ACC112 (cell line): Measurements from ENCODE around the gene SNTG2.

Experiments
- H2AFZ ChIP-seq: fragments of 200-600 bp; sonication (generic); one replicate; pipeline ENCODE4 v1.6.0; 2017; ENCODE audit warnings: antibody characterized with exemption, low read length; ENCODE audit not compliant: unreplicated experiment
- H3K27ac ChIP-seq: fragments of 200-600 bp; sonication (generic); 2 replicates; pipeline ENCODE4 v1.5.1; 2014; ENCODE audit warnings: low read depth, mild to moderate bottlenecking, antibody characterized with exemption, low read length, moderate library complexity
- H3K27me3 ChIP-seq: fragments of 200-600 bp; sonication (generic); 2 replicates; pipeline ENCODE4 v1.6.1; 2014; ENCODE audit warnings: mild to moderate bottlenecking, antibody characterized with exemption, low read length, moderate library complexity, mixed read lengths; ENCODE audit not compliant: insufficient read depth
- H3K36me3 ChIP-seq: fragments of 200-600 bp; sonication (generic); 2 replicates; pipeline ENCODE4 v1.6.1; 2016; ENCODE audit warnings: mild to moderate bottlenecking, antibody characterized with exemption, low read length, moderate library complexity, mixed read lengths; ENCODE audit not compliant: insufficient read depth
- H3K4me1 ChIP-seq: fragments of 200-600 bp; sonication (generic); one replicate; pipeline ENCODE4 v1.6.1; 2016; ENCODE audit warnings: low read length, mixed read lengths; ENCODE audit not compliant: insufficient read depth, unreplicated experiment, control insufficient read depth
- H3K4me3 ChIP-seq: fragments of 200-600 bp; sonication (generic); 2 replicates; pipeline ENCODE4 v1.5.1; 2014; ENCODE audit warnings: mild to moderate bottlenecking, low read depth, low read length
- H3K79me2 ChIP-seq: fragments of 200-600 bp; sonication (generic); one replicate; pipeline ENCODE4 v1.6.0; 2016; ENCODE audit warnings: low read length; ENCODE audit not compliant: control insufficient read depth, unreplicated experiment, insufficient read depth

Gene SNTG2

GRCh38 chr2:1053786-1054185, 103.1 kb downstream of the SNTG2 start:
- Histone ChIP-seq H2AFZ (no peak overlapping the region), H3K79me2 (no peaks in the 10 kb centered on the region), H3K27me3 (no peaks in the 10 kb centered on the region), H3K36me3 (no peaks in the 10 kb centered on the region), H3K27ac (no peak overlapping the region), H3K4me3 (no peak overlapping the region), H3K4me1 (peaks cover 11% of the 10 kb centered on the region)

GRCh38 chr2:1054399-1054798, 103.8 kb downstream of the SNTG2 start:
- Histone ChIP-seq H3K27ac (peak overlapping the region; percentile 47; the same call in 1 of the 2 replicates), H3K4me1 (peaks cover 11% of the 10 kb centered on the region), H3K36me3 (no peaks in the 10 kb centered on the region), H3K27me3 (no peaks in the 10 kb centered on the region), H2AFZ (no peak overlapping the region), H3K4me3 (no peak overlapping the region), H3K79me2 (no peaks in the 10 kb centered on the region)

GRCh38 chr2:1055014-1055595, 104.5 kb downstream of the SNTG2 start:
- peaks cover 11% of the 10 kb centered on the region for H3K4me1 ChIP-seq
- H3K36me3 ChIP-seq = no peaks in the 10 kb centered on the region
- no peaks in the 10 kb centered on the region for H3K27me3 ChIP-seq
- H3K79me2 ChIP-seq = no peaks in the 10 kb centered on the region
- H2AFZ ChIP-seq = no peak overlapping the region
- peak overlapping the region; percentile 47 for H3K27ac ChIP-seq
- H3K4me3 ChIP-seq = no peak overlapping the region

GRCh38 chr2:1060372-1060771, 109.7 kb downstream of the SNTG2 start:
- H3K36me3 ChIP-seq = no peaks in the 10 kb centered on the region
- H2AFZ ChIP-seq = no peak overlapping the region
- no peaks in the 10 kb centered on the region for H3K27me3 ChIP-seq
- H3K4me3 ChIP-seq = no peak overlapping the region
- no peaks in the 10 kb centered on the region for H3K79me2 ChIP-seq
- H3K4me1 ChIP-seq = peaks cover under 1% of the 10 kb centered on the region
- no peak overlapping the region for H3K27ac ChIP-seq

DNA sequence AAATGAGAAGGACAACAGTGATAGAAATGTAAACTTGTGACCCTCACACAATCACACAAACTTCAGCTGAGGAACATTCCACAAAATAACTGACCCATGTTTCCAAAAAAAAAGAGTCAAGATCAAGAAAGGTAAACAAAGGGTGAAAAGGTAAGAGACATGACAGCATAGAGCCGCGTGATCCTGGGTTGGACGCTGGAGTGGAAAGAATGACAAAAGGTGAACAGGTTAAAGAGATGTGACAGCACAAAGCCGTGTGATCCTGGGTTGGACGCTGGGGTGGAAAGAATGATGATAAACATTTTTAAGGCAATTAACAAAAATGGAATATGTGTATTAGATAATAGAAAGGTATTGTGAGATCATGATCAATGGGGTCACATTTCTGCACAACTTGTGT, 110.3 kb downstream of the SNTG2 start:
- Histone ChIP-seq H3K36me3 (no peaks in the 10 kb centered on the region), H3K27ac (no peak overlapping the region), H2AFZ (no peak overlapping the region), H3K79me2 (no peaks in the 10 kb centered on the region), H3K4me3 (no peak overlapping the region), H3K27me3 (no peaks in the 10 kb centered on the region), H3K4me1 (no peaks in the 10 kb centered on the region)

DNA sequence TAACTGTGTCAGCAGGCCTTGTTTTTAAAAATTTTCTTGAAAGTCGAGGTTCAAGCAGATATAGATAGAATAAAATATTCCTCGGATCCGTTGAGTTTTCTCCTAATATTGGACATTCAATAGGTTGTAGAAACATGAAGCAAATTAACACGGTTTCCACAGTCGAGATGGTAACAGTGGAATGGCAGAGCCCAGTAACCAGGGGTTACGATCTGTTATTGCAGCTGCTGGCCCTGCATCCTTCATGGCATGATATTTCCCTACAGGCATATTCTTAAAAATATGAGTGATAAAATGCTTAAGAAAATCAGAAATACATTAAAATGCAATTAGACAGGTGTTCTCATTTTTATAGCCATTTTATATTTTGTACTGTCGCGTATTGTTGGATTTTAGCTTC, 117.6 kb downstream of the SNTG2 start:
- Histone ChIP-seq H3K4me1 (no peaks in the 10 kb centered on the region), H2AFZ (no peak overlapping the region), H3K79me2 (no peaks in the 10 kb centered on the region), H3K27me3 (no peaks in the 10 kb centered on the region), H3K27ac (no peak overlapping the region), H3K4me3 (no peak overlapping the region), H3K36me3 (no peaks in the 10 kb centered on the region)

DNA sequence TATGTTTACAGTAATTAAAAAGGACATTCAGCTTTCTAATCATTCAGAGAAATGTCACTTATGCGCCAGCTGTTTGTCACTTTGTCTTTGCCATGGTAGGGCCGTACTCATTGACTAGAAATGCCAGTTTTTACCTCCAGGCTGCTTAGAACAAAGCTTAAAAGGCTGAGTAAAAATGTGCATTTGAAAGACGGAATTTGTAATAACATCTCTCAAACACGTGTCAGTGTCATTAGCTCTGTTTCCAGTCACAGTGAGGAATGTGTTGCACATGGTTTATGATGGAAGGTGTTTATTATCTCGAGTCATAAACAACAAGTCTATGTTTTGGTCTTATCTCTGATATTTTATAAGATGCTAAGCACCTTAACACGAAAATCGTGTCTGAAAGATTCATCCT, 118.2 kb downstream of the SNTG2 start:
- no peaks in the 10 kb centered on the region for H3K27me3 ChIP-seq
- H3K27ac ChIP-seq = no peak overlapping the region
- H3K4me3 ChIP-seq = no peak overlapping the region
- no peaks in the 10 kb centered on the region for H3K79me2 ChIP-seq
- H2AFZ ChIP-seq = no peak overlapping the region
- no peaks in the 10 kb centered on the region for H3K36me3 ChIP-seq
- no peaks in the 10 kb centered on the region for H3K4me1 ChIP-seq

DNA sequence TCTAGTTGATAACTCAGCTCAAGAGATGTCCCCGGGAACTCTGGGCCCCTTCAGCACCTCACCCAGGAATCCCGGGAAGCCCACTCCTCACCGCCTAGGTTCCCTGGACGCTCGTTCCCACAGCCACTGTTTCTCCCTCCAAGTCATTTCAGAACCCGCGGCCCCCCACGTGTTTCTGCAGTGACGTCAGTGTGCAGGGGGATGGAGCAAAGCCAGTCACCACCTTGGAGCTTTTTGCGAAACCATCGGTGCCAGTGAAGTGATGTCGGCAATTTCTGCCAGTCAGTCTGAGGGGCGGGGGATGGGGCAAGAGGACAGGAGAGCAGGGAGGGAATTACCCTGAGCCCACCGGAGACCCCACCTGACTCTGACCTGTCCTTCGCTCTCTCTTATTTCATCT, 119.2 kb downstream of the SNTG2 start:
- Histone ChIP-seq H3K36me3 (no peaks in the 10 kb centered on the region), H3K27me3 (no peaks in the 10 kb centered on the region), H3K4me3 (no peak overlapping the region), H3K79me2 (no peaks in the 10 kb centered on the region), H3K4me1 (no peaks in the 10 kb centered on the region), H2AFZ (no peak overlapping the region), H3K27ac (no peak overlapping the region)

- no peaks in the 10 kb centered on the region for H3K79me2 ChIP-seq
- no peak overlapping the region for H3K27ac ChIP-seq
- no peaks in the 10 kb centered on the region for H3K27me3 ChIP-seq
- no peak overlapping the region for H2AFZ ChIP-seq
- H3K4me3 ChIP-seq = no peak overlapping the region
- no peaks in the 10 kb centered on the region for H3K36me3 ChIP-seq
- H3K4me1 ChIP-seq = no peaks in the 10 kb centered on the region
These were observed 120.0 kb downstream of the SNTG2 start for GRCh38 chr2:1070601-1071000.

DNA sequence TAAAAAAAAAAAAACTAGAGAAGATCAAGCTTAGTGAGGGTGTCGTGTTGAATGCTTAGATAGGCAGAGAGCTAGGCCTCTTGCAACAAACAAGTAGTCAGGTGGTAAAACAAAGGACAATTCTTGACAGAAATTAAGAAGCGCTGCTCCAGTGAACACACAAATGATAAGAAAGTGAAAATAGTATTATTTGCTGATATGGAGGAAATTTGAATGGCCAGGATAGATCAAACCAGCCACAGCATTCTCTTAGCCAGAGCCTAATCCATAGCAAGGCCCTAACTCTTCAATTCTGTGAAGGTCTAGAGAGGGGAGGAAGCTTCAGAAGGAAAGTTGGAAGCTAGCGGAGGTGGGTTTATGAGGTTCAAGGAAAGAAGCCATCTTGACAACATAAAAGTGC, 121.0 kb downstream of the SNTG2 start:
- no peak overlapping the region for H2AFZ ChIP-seq
- no peak overlapping the region for H3K27ac ChIP-seq
- no peaks in the 10 kb centered on the region for H3K36me3 ChIP-seq
- H3K79me2 ChIP-seq = no peaks in the 10 kb centered on the region
- no peak overlapping the region for H3K4me3 ChIP-seq
- H3K27me3 ChIP-seq = no peaks in the 10 kb centered on the region
- H3K4me1 ChIP-seq = no peaks in the 10 kb centered on the region

GRCh38 chr2:1072250-1072649, 121.6 kb downstream of the SNTG2 start:
- H3K4me3 ChIP-seq = no peak overlapping the region
- H3K4me1 ChIP-seq = no peaks in the 10 kb centered on the region
- H3K79me2 ChIP-seq = no peaks in the 10 kb centered on the region
- H3K27ac ChIP-seq = no peak overlapping the region
- H2AFZ ChIP-seq = no peak overlapping the region
- no peaks in the 10 kb centered on the region for H3K36me3 ChIP-seq
- no peaks in the 10 kb centered on the region for H3K27me3 ChIP-seq
